ENCODE measurements around the gene H19. TPM values are rescaled to one million over a fixed set of nuclear protein-coding genes. Genes with fewer than 3 reads are reported as not detected.

The H19 gene
- total and polyA plus RNA-seq, 2 experiments from 2014 or later, result 15.8 to 26.2 TPM

- Histone ChIP-seq H3K9me2 (replicated peaks; ENCODE audit: insufficient read depth) (no peaks in the 10 kb centered on the region), H4K20me1 (ENCODE audit: insufficient read depth, poor library complexity, severe bottlenecking) (no peaks in the 10 kb centered on the region), H3K27ac (no peak overlapping the region), H2AFZ (no peak overlapping the region), H3K79me2 (no peaks in the 10 kb centered on the region), H3K36me3 (replicated peaks; ENCODE audit: insufficient read depth, low read depth) (no peaks in the 10 kb centered on the region), H3K9me3 (ENCODE audit: low read depth) (no peaks in the 10 kb centered on the region), H3K4me1 (ENCODE audit: insufficient read depth) (no peaks in the 10 kb centered on the region), H3K4me2 (no peak overlapping the region), H3K4me3 (no peak overlapping the region), H3K27me3 (no peaks in the 10 kb centered on the region)
- TF ChIP-seq EZH2phosphoT487 (IDR thresholded peaks at IDR 0.05; ENCODE audit: low read depth, severe bottlenecking, unreplicated experiment) (no peak), CTCF (IDR thresholded peaks at IDR 0.05; ENCODE audit: poor library complexity) (no peak), EZH2 (IDR thresholded peaks at IDR 0.05; ENCODE audit: borderline replicate concordance) (no peak)
- no peak for DNase-seq (ENCODE audit: low spot score)
- WGBS (ENCODE audit: low lambda C conversion rate, missing lambda C conversion rate), result no CpG with 5 or more reads among the region's 13 CpGs
Measured at GRCh38 chr11:2004466-2004865, 6.8 kb upstream of the H19 start.

GRCh38 chr11:2002807-2003206 lies 5.2 kb upstream of the H19 start:
- no peak for DNase-seq (ENCODE audit: low spot score)
- Histone ChIP-seq H3K4me2 (no peak overlapping the region), H2AFZ (no peak overlapping the region), H3K36me3 (replicated peaks; ENCODE audit: insufficient read depth, low read depth) (no peaks in the 10 kb centered on the region), H4K20me1 (ENCODE audit: insufficient read depth, poor library complexity, severe bottlenecking) (no peaks in the 10 kb centered on the region), H3K27me3 (no peaks in the 10 kb centered on the region), H3K4me3 (no peak overlapping the region), H3K27ac (no peak overlapping the region), H3K4me1 (ENCODE audit: insufficient read depth) (no peaks in the 10 kb centered on the region), H3K9me3 (ENCODE audit: low read depth) (no peaks in the 10 kb centered on the region), H3K9me2 (replicated peaks; ENCODE audit: insufficient read depth) (no peaks in the 10 kb centered on the region), H3K79me2 (no peaks in the 10 kb centered on the region)
- no CpG with 5 or more reads among the region's 19 CpGs for WGBS (ENCODE audit: low lambda C conversion rate, missing lambda C conversion rate)
- TF ChIP-seq EZH2phosphoT487 (IDR thresholded peaks at IDR 0.05; ENCODE audit: low read depth, severe bottlenecking, unreplicated experiment) (no peak), EZH2 (IDR thresholded peaks at IDR 0.05; ENCODE audit: borderline replicate concordance) (no peak), CTCF (IDR thresholded peaks at IDR 0.05; ENCODE audit: poor library complexity) (no peak)

- TF ChIP-seq CTCF (IDR thresholded peaks at IDR 0.05; ENCODE audit: poor library complexity) (no peak), EZH2 (IDR thresholded peaks at IDR 0.05; ENCODE audit: borderline replicate concordance) (no peak), EZH2phosphoT487 (IDR thresholded peaks at IDR 0.05; ENCODE audit: low read depth, severe bottlenecking, unreplicated experiment) (no peak)
- H3K4me2 ChIP-seq, result no peak overlapping the region
- no peaks in the 10 kb centered on the region for H3K9me3 ChIP-seq (ENCODE audit: low read depth)
- H3K9me2 ChIP-seq (replicated peaks; ENCODE audit: insufficient read depth), result no peaks in the 10 kb centered on the region
- WGBS (ENCODE audit: low lambda C conversion rate, missing lambda C conversion rate), result no CpG with 5 or more reads among the region's 42 CpGs
- H3K4me3 ChIP-seq, result no peak overlapping the region
- DNase-seq (ENCODE audit: low spot score), result no peak
- no peaks in the 10 kb centered on the region for H3K36me3 ChIP-seq (replicated peaks; ENCODE audit: insufficient read depth, low read depth)
- H2AFZ ChIP-seq, result no peak overlapping the region
- H3K27me3 ChIP-seq, result no peaks in the 10 kb centered on the region
- no peak overlapping the region for H3K27ac ChIP-seq
- H4K20me1 ChIP-seq (ENCODE audit: insufficient read depth, poor library complexity, severe bottlenecking), result no peaks in the 10 kb centered on the region
- no peaks in the 10 kb centered on the region for H3K79me2 ChIP-seq
- no peaks in the 10 kb centered on the region for H3K4me1 ChIP-seq (ENCODE audit: insufficient read depth)
Measured at GRCh38 chr11:2002042-2002776, 4.6 kb upstream of the H19 start.
